Stomach (tissue), 4 donors: Measurements from ENCODE around the gene OSM.
"Not testable (repeated sequence)": the region's sequence is repeated elsewhere in the genome, so short reads cannot be mapped to it uniquely, and the experiment has no call there.

Source experiments
- CTCF ChIP-seq, 7 experiments: fragments of 450-650 bp in 4 of 7; fragments of 200-600 bp in 3 of 7; sonication (generic) in 3 of 7; IDR thresholded peaks; one replicate each; pipeline ENCODE4 v1.5.1; 2016 to 2019; ENCODE audit warnings: antibody characterized with exemption in 7 of 7, control low read depth in 2 of 7, mild to moderate bottlenecking in 1 of 7
- POLR2AphosphoS5 ChIP-seq, 3 donors: sonication (generic); formaldehyde crosslinking; IDR thresholded peaks; one replicate each; pipeline ENCODE4 v1.6.1; 2016; ENCODE audit warnings: antibody characterized with exemption in 3 of 3

DNA sequence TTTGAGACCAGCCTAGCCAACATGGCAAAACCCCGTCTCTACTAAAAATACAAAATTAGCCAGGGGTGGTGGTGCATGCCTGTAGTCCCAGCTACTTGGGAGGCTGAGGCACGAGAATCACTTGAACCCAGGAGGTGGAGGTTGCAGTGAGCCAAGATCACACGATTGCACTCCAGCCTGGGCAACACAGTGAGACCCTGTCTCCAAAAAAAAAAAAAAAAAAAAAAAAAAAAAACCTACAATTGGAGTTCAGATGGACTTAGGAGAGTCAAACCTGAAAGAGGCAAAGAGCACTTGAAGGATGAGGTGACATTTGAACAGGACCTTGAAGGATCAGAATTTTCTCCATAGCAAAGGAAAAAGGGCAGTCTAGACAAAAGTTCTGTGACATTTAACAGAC is 32.3 kb downstream of the OSM start:
- not testable (repeated sequence) for TF ChIP-seq CTCF, POLR2AphosphoS5 (IDR thresholded peaks at IDR 0.05)
